Activated T-helper 1 cell treated with anti-CD3 and anti-CD28 coated beads, Interleukin-12 subunit alpha, Interleukin-12 subunit beta, Interleukin-2, Interleukin-4 antibody, amounts not matched to agents 30 ng/mL and 10 ng/mL and 1 ng/mL, durations not matched to agents 14 hours and 24 hours and 36 hours (primary cell): ENCODE data around the gene ERCC2. TPM values are rescaled to one million over a fixed set of nuclear protein-coding genes. Genes with fewer than 3 reads are reported as not detected.

Experiments
- DNase-seq: peaks from one replicate; pipeline ENCODE4 v3.0.0; 2021; ENCODE audit warnings: low spot score
- H3K27ac Mint-ChIP-seq: one replicate; pipeline ENCODE4 v1.8.0; 2021; ENCODE audit warnings: mild to moderate bottlenecking, mixed read lengths
- H3K27me3 Mint-ChIP-seq: one replicate; pipeline ENCODE4 v1.8.0; 2022; ENCODE audit warnings: mild to moderate bottlenecking, moderate library complexity, mixed read lengths; ENCODE audit not compliant: insufficient read depth
- H3K36me3 Mint-ChIP-seq: one replicate; pipeline ENCODE4 v1.8.0; 2021; ENCODE audit warnings: low read depth, mixed read lengths
- H3K4me1 Mint-ChIP-seq: one replicate; pipeline ENCODE4 v1.8.0; 2021; ENCODE audit warnings: low read depth, mixed read lengths
- H3K4me3 Mint-ChIP-seq: one replicate; pipeline ENCODE4 v1.8.0; 2021; ENCODE audit warnings: mild to moderate bottlenecking, moderate library complexity, mixed read lengths
- H3K9me3 Mint-ChIP-seq: one replicate; pipeline ENCODE4 v1.8.0; 2021; ENCODE audit warnings: mixed read lengths
- intact Hi-C: fragments of 100-400 bp; cut with micrococcal nuclease; formaldehyde crosslinking; loops from one replicate; pipeline ENCODE4 v1.15.1; 2024
- total RNA-seq: library from RNA; stranded (reverse); gene quantifications from 2 replicates; pipeline ENCODE4 v1.2.3, GENCODE V29; 2022

The ERCC2 gene
- total RNA-seq, 1 donor from 2014 or later = 30.5 TPM

- Mint-ChIP-seq H3K36me3 (peaks cover 4% of the 10 kb centered on the region), H3K27me3 (peaks cover 17% of the 10 kb centered on the region), H3K4me1 (no peaks in the 10 kb centered on the region), H3K9me3 (no peaks in the 10 kb centered on the region), H3K4me3 (no peak overlapping the region), H3K27ac (no peak overlapping the region)
- intact Hi-C loops = no loop called here
- DNase-seq = no peak
These were observed 21.7 kb upstream of the ERCC2 start for GRCh38 chr19:45391871-45392665.

- Mint-ChIP-seq H3K9me3 (no peaks in the 10 kb centered on the region), H3K4me1 (no peaks in the 10 kb centered on the region), H3K27me3 (peaks cover 17% of the 10 kb centered on the region), H3K36me3 (peaks cover 2% of the 10 kb centered on the region), H3K27ac (no peak overlapping the region), H3K4me3 (no peak overlapping the region)
- no peak for DNase-seq
- intact Hi-C loops = no loop called here
These were observed 21.0 kb upstream of the ERCC2 start for GRCh38 chr19:45391346-45391745.

- Mint-ChIP-seq H3K9me3 (no peaks in the 10 kb centered on the region), H3K4me1 (no peaks in the 10 kb centered on the region), H3K27me3 (peaks cover 21% of the 10 kb centered on the region), H3K27ac (no peak overlapping the region), H3K4me3 (no peak overlapping the region), H3K36me3 (no peaks in the 10 kb centered on the region)
- intact Hi-C loops = no loop called here
- DNase-seq = no peak
These were observed 15.2 kb upstream of the ERCC2 start for GRCh38 chr19:45385392-45386221.

GRCh38 chr19:45382426-45382825 is 12.1 kb upstream of the ERCC2 start:
- Mint-ChIP-seq H3K9me3 (no peaks in the 10 kb centered on the region), H3K27me3 (peaks cover 15% of the 10 kb centered on the region), H3K4me3 (no peak overlapping the region), H3K4me1 (no peaks in the 10 kb centered on the region), H3K36me3 (no peaks in the 10 kb centered on the region), H3K27ac (no peak overlapping the region)
- no peak for DNase-seq
- intact Hi-C loops = no loop called here

- Mint-ChIP-seq H3K27ac (no peak overlapping the region), H3K4me1 (no peaks in the 10 kb centered on the region), H3K9me3 (no peaks in the 10 kb centered on the region), H3K27me3 (peaks cover 5% of the 10 kb centered on the region), H3K4me3 (no peak overlapping the region), H3K36me3 (no peaks in the 10 kb centered on the region)
- intact Hi-C loops = no loop called here
- DNase-seq = no peak
These were observed 9.7 kb upstream of the ERCC2 start for GRCh38 chr19:45380107-45380506.

GRCh38 chr19:45376045-45376724 is 5.8 kb upstream of the ERCC2 start:
- no peaks in the 10 kb centered on the region for H3K4me1 Mint-ChIP-seq
- no peaks in the 10 kb centered on the region for H3K9me3 Mint-ChIP-seq
- peaks cover 1% of the 10 kb centered on the region for H3K27me3 Mint-ChIP-seq
- H3K4me3 Mint-ChIP-seq = no peak overlapping the region
- no peak overlapping the region for H3K27ac Mint-ChIP-seq
- DNase-seq = no peak
- no peaks in the 10 kb centered on the region for H3K36me3 Mint-ChIP-seq
- intact Hi-C loops = no loop called here

GRCh38 chr19:45368737-45369340 is 1.5 kb downstream of the ERCC2 start:
- H3K27ac Mint-ChIP-seq = no peak overlapping the region
- peaks cover 4% of the 10 kb centered on the region for H3K36me3 Mint-ChIP-seq
- peak overlapping the region; percentile 73 for H3K4me3 Mint-ChIP-seq
- peaks cover 15% of the 10 kb centered on the region for H3K4me1 Mint-ChIP-seq
- intact Hi-C loops = no loop called here
- H3K9me3 Mint-ChIP-seq = no peaks in the 10 kb centered on the region
- no peaks in the 10 kb centered on the region for H3K27me3 Mint-ChIP-seq
- DNase-seq = no peak

- no peaks in the 10 kb centered on the region for H3K27me3 Mint-ChIP-seq
- H3K9me3 Mint-ChIP-seq = no peaks in the 10 kb centered on the region
- H3K4me3 Mint-ChIP-seq = peak overlapping the region; percentile 37
- intact Hi-C loops = no loop called here
- DNase-seq = no peak
- H3K27ac Mint-ChIP-seq = no peak overlapping the region
- H3K36me3 Mint-ChIP-seq = peaks cover 4% of the 10 kb centered on the region
- H3K4me1 Mint-ChIP-seq = peaks cover 15% of the 10 kb centered on the region
These were observed 2.2 kb downstream of the ERCC2 start for GRCh38 chr19:45368127-45368526.

- Mint-ChIP-seq H3K4me1 (peaks cover 11% of the 10 kb centered on the region), H3K27ac (no peak overlapping the region), H3K27me3 (no peaks in the 10 kb centered on the region), H3K4me3 (no peak overlapping the region), H3K9me3 (no peaks in the 10 kb centered on the region), H3K36me3 (peaks cover 9% of the 10 kb centered on the region)
- intact Hi-C loops = no loop called here
- DNase-seq = no peak
These were observed 5.7 kb downstream of the ERCC2 start for GRCh38 chr19:45364696-45365095.

- Mint-ChIP-seq H3K27ac (no peak overlapping the region), H3K4me3 (no peak overlapping the region), H3K9me3 (no peaks in the 10 kb centered on the region), H3K36me3 (peaks cover 9% of the 10 kb centered on the region), H3K4me1 (peaks cover 8% of the 10 kb centered on the region), H3K27me3 (no peaks in the 10 kb centered on the region)
- intact Hi-C loops = no loop called here
- DNase-seq = no peak
These were observed 6.4 kb downstream of the ERCC2 start for GRCh38 chr19:45363861-45364459.

- intact Hi-C loops = no loop called here
- H3K4me1 Mint-ChIP-seq = no peaks in the 10 kb centered on the region
- no peak overlapping the region for H3K4me3 Mint-ChIP-seq
- no peaks in the 10 kb centered on the region for H3K27me3 Mint-ChIP-seq
- H3K36me3 Mint-ChIP-seq = peaks cover 11% of the 10 kb centered on the region
- no peak for DNase-seq
- no peak overlapping the region for H3K27ac Mint-ChIP-seq
- H3K9me3 Mint-ChIP-seq = no peaks in the 10 kb centered on the region
These were observed 8.1 kb downstream of the ERCC2 start for GRCh38 chr19:45362291-45362690.

- Mint-ChIP-seq H3K9me3 (no peaks in the 10 kb centered on the region), H3K4me1 (no peaks in the 10 kb centered on the region), H3K27ac (no peak overlapping the region), H3K36me3 (peaks cover 12% of the 10 kb centered on the region), H3K4me3 (no peak overlapping the region), H3K27me3 (no peaks in the 10 kb centered on the region)
- no peak for DNase-seq
- intact Hi-C loops = no loop called here
These were observed 8.8 kb downstream of the ERCC2 start for GRCh38 chr19:45361608-45362007.
